Transverse colon (tissue), 3 donors: Measurements from ENCODE around the gene SLC25A42.

ENCODE experiments used
- CTCF ChIP-seq, 5 experiments: fragments of 200-600 bp in 3 of 5; fragments of 450-650 bp in 2 of 5; sonication (generic) in 3 of 5; IDR thresholded peaks; 1 replicate in 2 of 5; 2 replicates in 3 of 5; pipeline ENCODE4 v1.5.1; 2016 to 2017; ENCODE audit warnings: antibody characterized with exemption in 5 of 5, inconsistent platforms in 3 of 5, mild to moderate bottlenecking in 2 of 5, moderate library complexity in 1 of 5
- POLR2A ChIP-seq: fragments of 450-650 bp; IDR thresholded peaks from one replicate; pipeline ENCODE4 v1.6.1; 2016; ENCODE audit warnings: antibody characterized with exemption, mild to moderate bottlenecking, moderate library complexity

GRCh38 chr19:19034204-19034624 lies 29.6 kb upstream of the SLC25A42 start:
- TF ChIP-seq CTCF (IDR thresholded peaks at IDR 0.05), result no peak
- TF ChIP-seq POLR2A, result no peak
